ENCODE results near the gene EXOC3L2. TPM values are rescaled to one million over a fixed set of nuclear protein-coding genes. Genes with fewer than 3 reads are reported as not detected.

EXOC3L2 gene
- polyA plus RNA-seq, 3 donors: not detected

DNA sequence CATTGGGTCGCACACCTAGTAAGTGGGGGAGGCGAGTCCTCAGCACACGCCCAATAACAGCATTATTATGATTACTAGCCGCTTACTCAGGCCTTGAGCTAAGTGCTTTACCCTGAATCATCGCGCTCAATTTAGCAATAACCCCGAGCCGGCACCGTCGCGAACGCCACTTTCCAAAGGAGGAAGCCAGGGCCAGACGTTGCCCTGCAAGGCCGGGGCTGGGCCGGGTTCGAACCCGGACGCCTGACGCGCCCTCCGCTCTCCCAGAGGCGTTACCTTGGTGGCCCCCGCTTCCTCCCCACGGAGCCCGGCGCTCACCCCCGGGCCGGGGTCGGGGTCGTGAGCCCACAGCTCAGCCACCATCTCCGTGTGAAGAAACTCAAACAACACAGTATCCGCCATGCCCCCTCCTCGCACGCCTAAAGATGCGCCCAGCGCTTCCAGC, 67.4 kb downstream of the EXOC3L2 start, which contains the start of gene TRAPPC6A:
TRAPPC6A (minus strand) TSS at position 421 of the 445 bp plus-strand sequence; CDS start at position 402, 19 bp downstream.
- peaks cover 0 to 1% (median 0%) of the 10 kb centered on the region in 3 donors for H3K27me3 Mint-ChIP-seq (ENCODE audit: low read depth in 3 of 3)
- Histone ChIP-seq H3K4me2 (replicated peaks; ENCODE audit: extremely low read depth, low read length, poor library complexity, severe bottlenecking) (peak within 1 kb of the TSS; percentile 77), H3K4me1 (ENCODE audit: control insufficient read depth in 1 of 2, insufficient read depth in 2 of 2, low read length in 2 of 2) (peaks cover 39 to 46% of the 10 kb centered on the region in 2 donors), H3K9me3 (replicated peaks in 1 of 2; ENCODE audit: control insufficient read depth in 1 of 2, insufficient read depth in 1 of 2, low read length in 2 of 2) (no peaks in the 10 kb centered on the region), H3K27me3 (ENCODE audit: control insufficient read depth in 2 of 2, insufficient read depth in 2 of 2, low read length in 2 of 2) (no peaks in the 10 kb centered on the region), H3K79me2 (ENCODE audit: insufficient read depth, low read length) (peaks cover 41% of the 10 kb centered on the region), H3K4me3 (replicated peaks in 1 of 3; ENCODE audit: low read depth in 2 of 3, low read length in 3 of 3) (peak within 1 kb of the TSS; percentile 69 to 92 (median 82)), H4K20me1 (ENCODE audit: insufficient read depth, low read length) (peaks cover 30% of the 10 kb centered on the region), H3K27ac (ENCODE audit: low read depth in 1 of 2, low read length in 2 of 2) (peak within 1 kb of the TSS; percentile 92 to 99), H2AFZ (ENCODE audit: insufficient read depth, low read depth, low read length, poor library complexity, severe bottlenecking) (peak within 1 kb of the TSS; percentile 85), H3K9ac (ENCODE audit: insufficient read depth, low read length, poor library complexity, severe bottlenecking) (peak within 1 kb of the TSS; percentile 97), H3K36me3 (replicated peaks in 1 of 2; ENCODE audit: control insufficient read depth in 1 of 2, insufficient read depth in 2 of 2, low read length in 2 of 2) (peaks cover 3 to 7% of the 10 kb centered on the region in 2 donors)
- peaks cover 15 to 24% of the 10 kb centered on the region in 2 donors for H3K36me3 Mint-ChIP-seq
- DNase-seq: peak; percentile 94 to 96 (median 94)
- intact Hi-C loops (cut with micrococcal nuclease): loop anchor here in 1 of 2 donors (5.0 kb wide), 2 partner anchors 86 to 101 kb away; partner anchors contain the start of genes GEMIN7, PPP1R37 and ZNF296
- under 1% methylated on average over 33 of the region's 36 CpGs for WGBS (ENCODE audit: insufficient coverage)
- H3K9me3 Mint-ChIP-seq: peaks cover 0 to 2% (median 0%) of the 10 kb centered on the region in 7 donors
- H3K4me1 Mint-ChIP-seq: peaks cover 46% of the 10 kb centered on the region
- H3K27ac Mint-ChIP-seq: peak within 1 kb of the TSS; percentile 95 to 100 (median 98)
- peak within 1 kb of the TSS; percentile 88 to 96 for H3K4me3 Mint-ChIP-seq
- TF ChIP-seq, protein P1, sequence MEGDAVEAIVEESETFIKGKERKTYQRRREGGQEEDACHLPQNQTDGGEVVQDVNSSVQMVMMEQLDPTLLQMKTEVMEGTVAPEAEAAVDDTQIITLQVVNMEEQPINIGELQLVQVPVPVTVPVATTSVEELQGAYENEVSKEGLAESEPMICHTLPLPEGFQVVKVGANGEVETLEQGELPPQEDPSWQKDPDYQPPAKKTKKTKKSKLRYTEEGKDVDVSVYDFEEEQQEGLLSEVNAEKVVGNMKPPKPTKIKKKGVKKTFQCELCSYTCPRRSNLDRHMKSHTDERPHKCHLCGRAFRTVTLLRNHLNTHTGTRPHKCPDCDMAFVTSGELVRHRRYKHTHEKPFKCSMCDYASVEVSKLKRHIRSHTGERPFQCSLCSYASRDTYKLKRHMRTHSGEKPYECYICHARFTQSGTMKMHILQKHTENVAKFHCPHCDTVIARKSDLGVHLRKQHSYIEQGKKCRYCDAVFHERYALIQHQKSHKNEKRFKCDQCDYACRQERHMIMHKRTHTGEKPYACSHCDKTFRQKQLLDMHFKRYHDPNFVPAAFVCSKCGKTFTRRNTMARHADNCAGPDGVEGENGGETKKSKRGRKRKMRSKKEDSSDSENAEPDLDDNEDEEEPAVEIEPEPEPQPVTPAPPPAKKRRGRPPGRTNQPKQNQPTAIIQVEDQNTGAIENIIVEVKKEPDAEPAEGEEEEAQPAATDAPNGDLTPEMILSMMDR (IDR thresholded peaks at IDR 0.05): no peak

- WGBS (ENCODE audit: insufficient coverage): 97% methylated on average over 8 of the region's 10 CpGs
- H3K9me3 ChIP-seq (replicated peaks in 1 of 2; ENCODE audit: control insufficient read depth in 1 of 2, insufficient read depth in 1 of 2, low read length in 2 of 2): no peaks in the 10 kb centered on the region
- TF ChIP-seq, protein P1 (IDR thresholded peaks at IDR 0.05): no peak
- peaks cover 32 to 33% of the 10 kb centered on the region in 2 donors for H3K4me1 ChIP-seq (ENCODE audit: control insufficient read depth in 1 of 2, insufficient read depth in 2 of 2, low read length in 2 of 2)
- peak; percentile 30 to 72 (median 60) for DNase-seq
- Mint-ChIP-seq H3K4me3 (no peak overlapping the region), H3K36me3 (peaks cover 4 to 11% of the 10 kb centered on the region in 2 donors), H3K4me1 (peaks cover 41% of the 10 kb centered on the region), H3K27ac (peak overlapping the region in 5 of 7 donors; percentile 39 to 83 (median 66)), H3K27me3 (ENCODE audit: low read depth in 3 of 3) (peaks cover 0 to 1% (median 0%) of the 10 kb centered on the region in 3 donors), H3K9me3 (no peaks in the 10 kb centered on the region)
- H3K79me2 ChIP-seq (ENCODE audit: insufficient read depth, low read length): peaks cover 26% of the 10 kb centered on the region
- H3K27me3 ChIP-seq (ENCODE audit: control insufficient read depth in 2 of 2, insufficient read depth in 2 of 2, low read length in 2 of 2): no peaks in the 10 kb centered on the region
- H3K9ac ChIP-seq (ENCODE audit: insufficient read depth, low read length, poor library complexity, severe bottlenecking): no peak overlapping the region
- H3K4me3 ChIP-seq (replicated peaks in 1 of 3; ENCODE audit: low read depth in 2 of 3, low read length in 3 of 3): no peak overlapping the region
- H3K36me3 ChIP-seq (replicated peaks in 1 of 2; ENCODE audit: control insufficient read depth in 1 of 2, insufficient read depth in 2 of 2, low read length in 2 of 2): no peaks in the 10 kb centered on the region
- H3K4me2 ChIP-seq (replicated peaks; ENCODE audit: extremely low read depth, low read length, poor library complexity, severe bottlenecking): no peak overlapping the region
- H4K20me1 ChIP-seq (ENCODE audit: insufficient read depth, low read length): peaks cover 15% of the 10 kb centered on the region
- no peak overlapping the region for H2AFZ ChIP-seq (ENCODE audit: insufficient read depth, low read depth, low read length, poor library complexity, severe bottlenecking)
- no peak overlapping the region for H3K27ac ChIP-seq (ENCODE audit: low read depth in 1 of 2, low read length in 2 of 2)
- intact Hi-C loops (cut with micrococcal nuclease): loop anchor here in 1 of 2 donors (5.0 kb wide), 2 partner anchors 83 to 98 kb away; partner anchors contain the start of genes GEMIN7, PPP1R37 and ZNF296
These were observed 69.5 kb downstream of the EXOC3L2 start for GRCh38 chr19:45175515-45176345.

Measured in CD14-positive monocyte (primary cell).